Fibroblast of the aortic adventitia (primary cell): Measurements from ENCODE around the gene ANKRD31. TPM values are rescaled to one million over a fixed set of nuclear protein-coding genes. Genes with fewer than 3 reads are reported as not detected.

Experiments
- DNase-seq: peaks from one replicate; pipeline ENCODE4 v3.0.0-alpha.2; 2010; ENCODE audit warnings: low read depth
- H3K4me3 ChIP-seq: 2 replicates; pipeline ENCODE4 v1.5.1; 2011; ENCODE audit warnings: low read depth, mild to moderate bottlenecking, control low read depth, low read length, moderate library complexity
- total RNA-seq: library from RNA; depleted of rRNA; stranded (reverse); fragments of >200 nt; gene quantifications from 2 replicates; pipeline ENCODE4 v1.2.3, GENCODE V29; 2012; ENCODE audit warnings: low replicate concordance
- TF ChIP-seq, protein P1 (sequence below): IDR thresholded peaks from 2 replicates; pipeline ENCODE4 v1.5.1; 2011; ENCODE audit warnings: mild to moderate bottlenecking, low read length, control low read depth, inconsistent platforms; ENCODE audit not compliant: insufficient read depth

Gene ANKRD31
- total RNA-seq, 1 donor = 0.18 TPM

DNA sequence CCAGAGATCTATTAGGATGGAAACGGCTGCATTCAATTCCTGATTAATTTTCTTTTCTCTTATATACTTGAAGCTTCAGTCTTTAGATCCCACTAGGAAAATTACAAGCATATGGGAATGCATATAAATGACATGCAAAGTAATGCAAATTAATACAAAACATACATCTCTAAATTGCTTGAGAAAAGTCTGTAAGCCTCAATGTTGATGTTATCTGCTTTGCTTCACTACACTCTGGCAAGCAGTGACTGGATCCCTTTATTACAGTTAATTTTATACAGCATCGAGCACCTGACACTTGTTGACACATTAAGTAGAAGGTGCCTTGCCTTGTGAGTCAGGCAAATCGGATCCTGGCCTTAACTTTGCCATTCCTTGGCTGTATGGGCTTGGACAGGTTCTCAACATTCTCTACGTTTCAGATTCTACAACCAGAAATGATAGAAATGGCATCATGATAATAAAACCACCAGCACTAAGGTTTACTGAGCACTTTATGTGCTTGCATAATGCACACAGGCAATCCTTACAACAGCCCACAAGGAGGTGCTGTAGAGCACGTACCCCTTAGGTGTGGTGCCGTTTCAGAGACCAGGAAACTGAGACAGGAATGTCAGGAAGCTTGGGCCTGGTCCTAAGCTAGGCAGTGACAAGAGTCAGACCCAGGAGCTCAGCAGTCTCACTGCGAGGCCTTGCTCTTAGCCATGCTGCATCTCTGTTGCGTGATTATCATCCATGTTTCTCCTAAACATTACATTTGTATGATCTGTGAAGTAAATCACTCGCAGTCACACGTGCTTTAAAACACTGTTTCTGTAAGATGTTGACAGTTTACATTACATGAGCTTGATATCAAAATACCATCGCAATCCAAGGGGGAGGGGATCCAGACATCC is 187.0 kb downstream of the ANKRD31 start:
- TF ChIP-seq, protein P1, sequence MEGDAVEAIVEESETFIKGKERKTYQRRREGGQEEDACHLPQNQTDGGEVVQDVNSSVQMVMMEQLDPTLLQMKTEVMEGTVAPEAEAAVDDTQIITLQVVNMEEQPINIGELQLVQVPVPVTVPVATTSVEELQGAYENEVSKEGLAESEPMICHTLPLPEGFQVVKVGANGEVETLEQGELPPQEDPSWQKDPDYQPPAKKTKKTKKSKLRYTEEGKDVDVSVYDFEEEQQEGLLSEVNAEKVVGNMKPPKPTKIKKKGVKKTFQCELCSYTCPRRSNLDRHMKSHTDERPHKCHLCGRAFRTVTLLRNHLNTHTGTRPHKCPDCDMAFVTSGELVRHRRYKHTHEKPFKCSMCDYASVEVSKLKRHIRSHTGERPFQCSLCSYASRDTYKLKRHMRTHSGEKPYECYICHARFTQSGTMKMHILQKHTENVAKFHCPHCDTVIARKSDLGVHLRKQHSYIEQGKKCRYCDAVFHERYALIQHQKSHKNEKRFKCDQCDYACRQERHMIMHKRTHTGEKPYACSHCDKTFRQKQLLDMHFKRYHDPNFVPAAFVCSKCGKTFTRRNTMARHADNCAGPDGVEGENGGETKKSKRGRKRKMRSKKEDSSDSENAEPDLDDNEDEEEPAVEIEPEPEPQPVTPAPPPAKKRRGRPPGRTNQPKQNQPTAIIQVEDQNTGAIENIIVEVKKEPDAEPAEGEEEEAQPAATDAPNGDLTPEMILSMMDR = peak; percentile 75
- peak; percentile 65 for DNase-seq
- H3K4me3 ChIP-seq = no peak overlapping the region

- H3K4me3 ChIP-seq = no peak overlapping the region
- DNase-seq = no peak
- TF ChIP-seq, protein P1 = no peak
Measured at GRCh38 chr5:75048457-75048953, 188.2 kb downstream of the ANKRD31 start.

DNA sequence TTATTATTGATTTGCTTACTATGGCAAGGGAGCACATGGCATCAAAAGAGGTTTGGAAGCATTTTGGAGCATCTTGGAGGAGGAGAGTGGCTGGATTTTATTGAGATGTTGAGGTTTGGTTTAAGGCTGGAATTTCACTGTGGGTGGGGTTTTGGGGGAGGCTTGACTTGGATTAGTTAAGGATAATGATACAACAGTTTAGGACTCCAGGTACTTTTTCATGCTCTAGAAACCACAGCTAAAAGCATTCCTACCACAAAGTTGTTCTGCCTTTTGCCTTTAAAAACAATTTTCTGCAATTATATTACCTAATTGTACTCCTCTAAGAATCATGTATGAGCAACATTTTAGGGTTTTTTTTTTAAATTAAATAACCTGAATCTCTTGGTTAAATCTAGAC is 189.3 kb downstream of the ANKRD31 start:
- TF ChIP-seq, protein P1 = no peak
- no peak overlapping the region for H3K4me3 ChIP-seq
- no peak for DNase-seq

GRCh38 chr5:75046366-75047142 is 190.1 kb downstream of the ANKRD31 start:
- TF ChIP-seq, protein P1 = no peak
- H3K4me3 ChIP-seq = no peak overlapping the region
- peak; percentile 5 for DNase-seq

GRCh38 chr5:75045071-75045470 is 191.6 kb downstream of the ANKRD31 start:
- no peak overlapping the region for H3K4me3 ChIP-seq
- DNase-seq = no peak
- TF ChIP-seq, protein P1 = no peak

GRCh38 chr5:75044406-75044805 is 192.3 kb downstream of the ANKRD31 start:
- TF ChIP-seq, protein P1 = no peak
- no peak overlapping the region for H3K4me3 ChIP-seq
- DNase-seq = no peak
